Thoracic aorta (tissue), 2 donors: Measurements from ENCODE around the gene CD40. TPM values are rescaled to one million over a fixed set of nuclear protein-coding genes. Genes with fewer than 3 reads are reported as not detected.
"Not testable (repeated sequence)": the region's sequence is repeated elsewhere in the genome, so short reads cannot be mapped to it uniquely, and the experiment has no call there.

Experiments used
- ATAC-seq: fragments of 150-250 bp; one replicate; pipeline ENCODE4 v1.8.0; 2017; ENCODE audit warnings: low read depth; ENCODE audit not compliant: insufficient number of reproducible peaks, low FRiP score
- DNase-seq: peaks from one replicate; pipeline ENCODE4 v3.0.0-alpha.2; 2020; ENCODE audit warnings: low spot score
- H3K27ac ChIP-seq, 2 donors: fragments of 200-600 bp; sonication (generic); 1 replicate in 1 of 2; 2 replicates in 1 of 2; pipeline ENCODE4 v1.5.1; 2016; ENCODE audit warnings: mild to moderate bottlenecking in 2 of 2, moderate library complexity in 2 of 2
- H3K27me3 ChIP-seq: fragments of 200-600 bp; sonication (generic); replicated peaks from 2 replicates; pipeline ENCODE4 v1.6.0; 2016; ENCODE audit warnings: mild to moderate bottlenecking; ENCODE audit not compliant: insufficient read depth
- H3K36me3 ChIP-seq: fragments of 200-600 bp; sonication (generic); one replicate; pipeline ENCODE4 v1.5.1; 2016
- H3K4me1 ChIP-seq, 2 donors: fragments of 200-600 bp; sonication (generic); 1 replicate in 1 of 2; 2 replicates in 1 of 2; pipeline versions ENCODE4 v1.5.1 to v1.6.0; 2016; ENCODE audit warnings: low read depth in 2 of 2, mild to moderate bottlenecking in 1 of 2; ENCODE audit not compliant: control insufficient read depth in 1 of 2
- H3K4me3 ChIP-seq: fragments of 200-600 bp; sonication (generic); 2 replicates; pipeline ENCODE4 v1.5.1; 2016; ENCODE audit warnings: mild to moderate bottlenecking
- H3K9me3 ChIP-seq: fragments of 200-600 bp; sonication (generic); 2 replicates; pipeline ENCODE4 v1.5.1; 2016
- CTCF ChIP-seq: fragments of 200-600 bp; sonication (generic); IDR thresholded peaks from one replicate; pipeline ENCODE4 v1.5.1; 2019; ENCODE audit warnings: antibody characterized with exemption
- total RNA-seq, 2 donors: library from RNA; depleted of rRNA; stranded (reverse); fragments of >200 nt; gene quantifications; one replicate each; pipeline versions ENCODE4 v1.1.0 to v1.2.3, GENCODE V29; 2016

Gene CD40
- total RNA-seq, 2 donors from 2014 or later: 15.9 to 33.3 TPM

GRCh38 chr20:46099491-46100287 is 18.4 kb upstream of the CD40 start:
- peak overlapping the region; percentile 50 for H3K4me3 ChIP-seq
- no peak for DNase-seq
- no peak for ATAC-seq
- no peaks in the 10 kb centered on the region for H3K4me1 ChIP-seq
- H3K36me3 ChIP-seq: no peaks in the 10 kb centered on the region
- H3K27me3 ChIP-seq: no peaks in the 10 kb centered on the region
- no peak for TF ChIP-seq CTCF
- no peaks in the 10 kb centered on the region for H3K9me3 ChIP-seq
- no peak overlapping the region for H3K27ac ChIP-seq

GRCh38 chr20:46100444-46100843 is 17.7 kb upstream of the CD40 start:
- not testable (repeated sequence) for H3K9me3 ChIP-seq, DNase-seq, H3K27me3 ChIP-seq, H3K36me3 ChIP-seq, ATAC-seq, H3K27ac ChIP-seq, H3K4me1 ChIP-seq, H3K4me3 ChIP-seq

GRCh38 chr20:46100988-46101387 is 17.1 kb upstream of the CD40 start:
- ATAC-seq: no peak
- H3K36me3 ChIP-seq: no peaks in the 10 kb centered on the region
- no peaks in the 10 kb centered on the region for H3K9me3 ChIP-seq
- H3K4me1 ChIP-seq: no peaks in the 10 kb centered on the region
- H3K27me3 ChIP-seq: no peaks in the 10 kb centered on the region
- H3K4me3 ChIP-seq: no peak overlapping the region
- no peak for TF ChIP-seq CTCF
- no peak overlapping the region for H3K27ac ChIP-seq
- no peak for DNase-seq

- no peak overlapping the region for H3K4me3 ChIP-seq
- H3K27ac ChIP-seq: no peak overlapping the region
- no peaks in the 10 kb centered on the region for H3K27me3 ChIP-seq
- no peaks in the 10 kb centered on the region for H3K36me3 ChIP-seq
- no peak for DNase-seq
- TF ChIP-seq CTCF: no peak
- no peak for ATAC-seq
- no peaks in the 10 kb centered on the region for H3K4me1 ChIP-seq
- no peaks in the 10 kb centered on the region for H3K9me3 ChIP-seq
Observed at GRCh38 chr20:46101957-46102356, 16.2 kb upstream of the CD40 start.

GRCh38 chr20:46102940-46103339 is 15.2 kb upstream of the CD40 start:
- Histone ChIP-seq H3K27me3 (no peaks in the 10 kb centered on the region), H3K36me3 (no peaks in the 10 kb centered on the region), H3K9me3 (no peaks in the 10 kb centered on the region), H3K27ac (no peak overlapping the region), H3K4me3 (no peak overlapping the region), H3K4me1 (no peaks in the 10 kb centered on the region)
- no peak for TF ChIP-seq CTCF
- no peak for DNase-seq
- ATAC-seq: no peak

- ATAC-seq: no peak
- H3K27me3 ChIP-seq: no peaks in the 10 kb centered on the region
Observed at GRCh38 chr20:46104262-46104661, 13.9 kb upstream of the CD40 start.

More at GRCh38 chr20:46104262-46104661, 13.9 kb upstream of the CD40 start:
- H3K27ac ChIP-seq: no peak overlapping the region
- no peak for DNase-seq
- H3K36me3 ChIP-seq: no peaks in the 10 kb centered on the region
- no peak for TF ChIP-seq CTCF
- H3K9me3 ChIP-seq: no peaks in the 10 kb centered on the region
- H3K4me3 ChIP-seq: no peak overlapping the region
- H3K4me1 ChIP-seq: no peaks in the 10 kb centered on the region
